Breast epithelium (tissue), 3 donors: ENCODE results near the gene ITLN1.

Experiments used
- POLR2AphosphoS5 ChIP-seq, 3 donors: sonication (generic); formaldehyde crosslinking; IDR thresholded peaks; one replicate each; pipeline ENCODE4 v1.6.1; 2017; ENCODE audit warnings: antibody characterized with exemption in 3 of 3
- TF ChIP-seq, protein P1 (sequence below), 3 donors: fragments of 450-650 bp; IDR thresholded peaks; one replicate each; pipeline ENCODE4 v1.5.1; 2016 to 2017; ENCODE audit warnings: antibody characterized with exemption in 3 of 3, mild to moderate bottlenecking in 3 of 3, moderate library complexity in 3 of 3

DNA sequence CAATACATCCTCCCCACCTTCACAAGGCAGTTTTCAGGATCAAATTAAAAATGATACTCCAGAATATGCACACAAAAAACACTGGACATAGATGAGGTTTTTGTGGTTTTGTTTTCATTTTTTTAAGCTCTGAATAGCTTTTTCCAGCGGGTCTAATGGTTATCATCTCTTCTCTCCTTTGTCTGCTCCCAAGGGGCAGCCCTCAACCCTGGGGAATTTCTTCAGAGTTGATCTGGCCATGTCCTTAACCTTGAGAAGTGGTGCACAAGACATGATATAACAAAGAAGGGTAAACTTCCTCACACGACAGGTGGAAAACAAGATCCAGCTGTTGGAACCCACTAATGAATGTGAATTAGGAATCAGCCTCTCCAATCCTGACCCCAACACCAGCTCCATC, 20.8 kb downstream of the ITLN1 start:
- TF ChIP-seq POLR2AphosphoS5 (IDR thresholded peaks at IDR 0.05): no peak
- TF ChIP-seq, protein P1, sequence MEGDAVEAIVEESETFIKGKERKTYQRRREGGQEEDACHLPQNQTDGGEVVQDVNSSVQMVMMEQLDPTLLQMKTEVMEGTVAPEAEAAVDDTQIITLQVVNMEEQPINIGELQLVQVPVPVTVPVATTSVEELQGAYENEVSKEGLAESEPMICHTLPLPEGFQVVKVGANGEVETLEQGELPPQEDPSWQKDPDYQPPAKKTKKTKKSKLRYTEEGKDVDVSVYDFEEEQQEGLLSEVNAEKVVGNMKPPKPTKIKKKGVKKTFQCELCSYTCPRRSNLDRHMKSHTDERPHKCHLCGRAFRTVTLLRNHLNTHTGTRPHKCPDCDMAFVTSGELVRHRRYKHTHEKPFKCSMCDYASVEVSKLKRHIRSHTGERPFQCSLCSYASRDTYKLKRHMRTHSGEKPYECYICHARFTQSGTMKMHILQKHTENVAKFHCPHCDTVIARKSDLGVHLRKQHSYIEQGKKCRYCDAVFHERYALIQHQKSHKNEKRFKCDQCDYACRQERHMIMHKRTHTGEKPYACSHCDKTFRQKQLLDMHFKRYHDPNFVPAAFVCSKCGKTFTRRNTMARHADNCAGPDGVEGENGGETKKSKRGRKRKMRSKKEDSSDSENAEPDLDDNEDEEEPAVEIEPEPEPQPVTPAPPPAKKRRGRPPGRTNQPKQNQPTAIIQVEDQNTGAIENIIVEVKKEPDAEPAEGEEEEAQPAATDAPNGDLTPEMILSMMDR (IDR thresholded peaks at IDR 0.05): no peak
